Activated B cell treated with CpG ODN at 0.5 μM for 24 hours (primary cell): ENCODE results near the gene DOK1. TPM values are rescaled to one million over a fixed set of nuclear protein-coding genes. Genes with fewer than 3 reads are reported as not detected.

Experiments
- ATAC-seq: fragments of 200-7000 bp; cut with Tn5 transposase; one replicate; pipeline ENCODE4 v1.10.0; 2021; ENCODE audit warnings: low read depth, mild to moderate bottlenecking, moderate library complexity
- CTCF ChIA-PET: fragments of 350-600 bp; sonication (Branson Sonifier 250); formaldehyde crosslinking; loops from one replicate; lab custom pipeline; 2021; ENCODE audit warnings: antibody characterized with exemption; lab: Charles Lee
- POLR2A ChIA-PET: fragments of 350-600 bp; sonication (Branson Sonifier 250); formaldehyde crosslinking; loops from one replicate; lab custom pipeline; 2021; ENCODE audit warnings: antibody characterized with exemption; lab: Charles Lee
- DNase-seq: peaks from one replicate; pipeline ENCODE4 v3.0.0; 2022
- H3K27ac Mint-ChIP-seq: one replicate; pipeline ENCODE4 v1.8.0; 2020; ENCODE audit warnings: mixed read lengths
- H3K27me3 Mint-ChIP-seq: one replicate; pipeline ENCODE4 v1.8.0; 2021; ENCODE audit warnings: mixed read lengths
- H3K36me3 Mint-ChIP-seq: one replicate; pipeline ENCODE4 v1.8.0; 2021; ENCODE audit warnings: low read depth, mixed read lengths
- H3K4me1 Mint-ChIP-seq: one replicate; pipeline ENCODE4 v1.8.0; 2021; ENCODE audit warnings: mixed read lengths
- H3K4me3 Mint-ChIP-seq: one replicate; pipeline ENCODE4 v1.8.0; 2020; ENCODE audit warnings: mild to moderate bottlenecking, mixed read lengths
- H3K9me3 Mint-ChIP-seq: one replicate; pipeline ENCODE4 v1.8.0; 2020; ENCODE audit warnings: mixed read lengths
- intact Hi-C: fragments of 100-400 bp; cut with micrococcal nuclease; formaldehyde crosslinking; loops from one replicate; pipeline ENCODE4 v1.15.1; 2024
- total RNA-seq: library from RNA; stranded (reverse); gene quantifications from 2 replicates; pipeline ENCODE4 v1.2.3, GENCODE V29; 2022
- TF ChIP-seq, protein P1 (sequence below): fragments of 200-600 bp; IDR thresholded peaks from one replicate; pipeline ENCODE4 v1.8.0; 2022; ENCODE audit warnings: antibody characterized with exemption, mild to moderate bottlenecking

Gene DOK1
- total RNA-seq, 1 donor from 2014 or later = 33.8 TPM

GRCh38 chr2:74525717-74526648 lies 28.5 kb upstream of the DOK1 start, which contains the start of gene DQX1:
Gene DQX1, minus strand, starts transcription at chr2:74526231. Its CDS starts 502 bp downstream, at chr2:74525729.
- Mint-ChIP-seq H3K4me3 (peak within 1 kb of the TSS; percentile 66), H3K9me3 (no peaks in the 10 kb centered on the region), H3K36me3 (peaks cover 43% of the 10 kb centered on the region), H3K27ac (peak within 1 kb of the TSS; percentile 84), H3K4me1 (peaks cover 40% of the 10 kb centered on the region), H3K27me3 (no peaks in the 10 kb centered on the region)
- DNase-seq (no peak), ATAC-seq (peak; percentile 17)
- ChIA-PET POLR2A (interaction anchor here (0.6 to 8.8 kb wide), 11 partner anchors 10 to 318 kb away, joined by 3 to 63 read pairs (median 5); partner anchors contain the start of genes CCDC142, INO80B, MRPL53 and PCGF1), CTCF (interaction anchor here (0.7 kb wide), 1 partner anchor 23 kb away, joined by 3 read pairs; no protein-coding TSS in a partner anchor)
- intact Hi-C loops = no loop called here
- TF ChIP-seq, protein P1, sequence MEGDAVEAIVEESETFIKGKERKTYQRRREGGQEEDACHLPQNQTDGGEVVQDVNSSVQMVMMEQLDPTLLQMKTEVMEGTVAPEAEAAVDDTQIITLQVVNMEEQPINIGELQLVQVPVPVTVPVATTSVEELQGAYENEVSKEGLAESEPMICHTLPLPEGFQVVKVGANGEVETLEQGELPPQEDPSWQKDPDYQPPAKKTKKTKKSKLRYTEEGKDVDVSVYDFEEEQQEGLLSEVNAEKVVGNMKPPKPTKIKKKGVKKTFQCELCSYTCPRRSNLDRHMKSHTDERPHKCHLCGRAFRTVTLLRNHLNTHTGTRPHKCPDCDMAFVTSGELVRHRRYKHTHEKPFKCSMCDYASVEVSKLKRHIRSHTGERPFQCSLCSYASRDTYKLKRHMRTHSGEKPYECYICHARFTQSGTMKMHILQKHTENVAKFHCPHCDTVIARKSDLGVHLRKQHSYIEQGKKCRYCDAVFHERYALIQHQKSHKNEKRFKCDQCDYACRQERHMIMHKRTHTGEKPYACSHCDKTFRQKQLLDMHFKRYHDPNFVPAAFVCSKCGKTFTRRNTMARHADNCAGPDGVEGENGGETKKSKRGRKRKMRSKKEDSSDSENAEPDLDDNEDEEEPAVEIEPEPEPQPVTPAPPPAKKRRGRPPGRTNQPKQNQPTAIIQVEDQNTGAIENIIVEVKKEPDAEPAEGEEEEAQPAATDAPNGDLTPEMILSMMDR = no peak

- Mint-ChIP-seq H3K9me3 (no peaks in the 10 kb centered on the region), H3K36me3 (peaks cover 48% of the 10 kb centered on the region), H3K4me1 (peaks cover 48% of the 10 kb centered on the region), H3K27ac (peak overlapping the region; percentile 84), H3K4me3 (peak overlapping the region; percentile 66), H3K27me3 (no peaks in the 10 kb centered on the region)
- POLR2A ChIA-PET = interaction anchor here (0.6 to 8.8 kb wide), 9 partner anchors 10 to 319 kb away, joined by 3 to 63 read pairs (median 5); partner anchors contain the start of genes CCDC142, MRPL53, PCGF1 and TTC31
- ATAC-seq (no peak), DNase-seq (no peak)
- CTCF ChIA-PET = interaction anchor here (0.7 kb wide), 1 partner anchor 23 kb away, joined by 3 read pairs; no protein-coding TSS in a partner anchor
- intact Hi-C loops = no loop called here
- TF ChIP-seq, protein P1 = no peak
Observed at GRCh38 chr2:74526649-74527230, 27.8 kb upstream of the DOK1 start.

DNA sequence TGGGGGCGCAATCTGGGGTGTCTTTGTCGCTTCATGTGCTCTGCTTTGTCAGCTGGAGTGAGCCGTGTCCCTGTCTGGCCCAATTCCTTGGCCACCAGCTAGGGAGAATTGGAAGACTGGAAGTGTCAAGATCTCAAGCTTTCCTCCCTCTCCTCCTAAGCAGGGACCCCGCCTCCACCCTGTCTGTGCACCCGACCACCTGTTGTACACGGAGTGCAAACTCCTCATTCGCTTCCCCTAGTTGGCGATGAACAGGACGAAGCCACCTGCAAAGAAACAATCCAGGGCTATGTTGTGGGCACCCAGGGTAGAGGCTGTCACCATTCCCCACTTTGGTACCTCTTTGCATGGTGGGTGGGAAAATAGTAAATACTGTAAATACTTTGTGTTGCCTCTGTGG lies 26.8 kb upstream of the DOK1 start:
- H3K27me3 Mint-ChIP-seq = no peaks in the 10 kb centered on the region
- ChIA-PET POLR2A (interaction anchor here (2.1 to 8.8 kb wide), 2 partner anchors 11 to 46 kb away, joined by 13 to 63 read pairs; partner anchors contain the start of genes CCDC142 and TTC31), CTCF (no interaction called here)
- TF ChIP-seq, protein P1 = no peak
- ATAC-seq = no peak
- H3K27ac Mint-ChIP-seq = peak overlapping the region; percentile 96
- intact Hi-C loops = loop anchor here (2.0 kb wide), 2 partner anchors 73 to 541 kb away; partner anchors contain the start of gene INO80B
- peak overlapping the region; percentile 97 for H3K4me3 Mint-ChIP-seq
- DNase-seq = no peak
- H3K9me3 Mint-ChIP-seq = no peaks in the 10 kb centered on the region
- peaks cover 58% of the 10 kb centered on the region for H3K36me3 Mint-ChIP-seq
- H3K4me1 Mint-ChIP-seq = peaks cover 55% of the 10 kb centered on the region

DNA sequence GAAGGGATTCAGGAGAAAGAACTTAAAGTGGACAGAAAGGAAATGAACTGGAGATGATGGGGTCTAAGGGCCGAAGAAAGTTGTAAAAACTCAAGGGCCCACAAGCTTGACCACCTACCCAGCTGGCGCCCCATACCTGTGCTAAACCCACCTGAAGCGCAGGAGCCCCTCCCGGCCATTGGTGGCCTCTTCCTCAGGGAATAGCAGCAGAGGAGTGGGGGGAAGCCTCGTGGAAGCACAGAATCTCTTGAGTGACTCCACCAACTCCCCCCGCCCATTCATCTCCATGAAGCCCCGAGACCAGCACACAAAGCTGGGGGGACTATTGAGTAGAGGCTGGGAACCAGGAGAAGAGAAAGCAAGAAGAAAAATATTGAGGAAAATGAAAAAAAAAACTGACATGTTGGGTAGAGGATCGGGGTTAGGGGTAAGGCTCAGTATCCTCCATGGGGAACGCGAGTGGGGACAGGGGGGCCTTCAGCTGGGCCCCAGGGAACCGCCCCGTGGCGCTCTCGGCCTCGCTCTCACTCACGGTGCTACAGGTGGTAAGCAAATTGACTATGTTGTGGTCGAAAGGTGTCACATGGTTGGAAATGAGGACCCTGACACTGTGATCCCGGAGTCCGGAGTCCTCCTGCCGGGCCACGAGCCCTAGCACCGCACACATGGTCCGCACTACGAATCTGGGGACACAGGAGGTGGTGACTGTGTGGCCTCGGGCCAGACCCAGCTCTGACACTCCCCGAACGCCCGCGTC lies 25.7 kb upstream of the DOK1 start:
- ATAC-seq = peak; percentile 0
- Mint-ChIP-seq H3K36me3 (peaks cover 63% of the 10 kb centered on the region), H3K27me3 (no peaks in the 10 kb centered on the region), H3K4me3 (peak overlapping the region; percentile 97), H3K27ac (peak overlapping the region; percentile 96), H3K4me1 (peaks cover 55% of the 10 kb centered on the region), H3K9me3 (no peaks in the 10 kb centered on the region)
- TF ChIP-seq, protein P1 = no peak
- POLR2A ChIA-PET = interaction anchor here (0.6 to 8.8 kb wide), 23 partner anchors 10 to 89 kb away, joined by 3 to 63 read pairs (median 8); partner anchors contain the start of genes CCDC142, DOK1, INO80B and LBX2
- intact Hi-C loops = loop anchor here (1.0 to 2.0 kb wide), 14 partner anchors 11 to 791 kb away; partner anchors contain the start of genes C2orf81, DGUOK, DOK1 and INO80B
- CTCF ChIA-PET = interaction anchor here (0.6 to 1.2 kb wide), 3 partner anchors 28 to 64 kb away, joined by 3 to 4 read pairs (median 3); partner anchors contain the start of genes CCDC142 and TTC31
- DNase-seq = no peak
